Liver (tissue), 9 donors: Measurements from ENCODE around the gene DTNA. TPM values are rescaled to one million over a fixed set of nuclear protein-coding genes. Genes with fewer than 3 reads are reported as not detected.

Experiments
- DNase-seq: peaks from one replicate; pipeline ENCODE4 v3.0.0-alpha.2; 2017; ENCODE audit warnings: low spot score
- H3K27ac ChIP-seq, 2 donors: one replicate each; pipeline ENCODE4 v1.7.0; 2013; ENCODE audit warnings: inconsistent platforms in 2 of 2, low read length in 2 of 2, control low read depth in 1 of 2, low read depth in 1 of 2, mild to moderate bottlenecking in 1 of 2
- H3K27me3 ChIP-seq, 4 donors: one replicate each; pipeline versions ENCODE4 v1.6.1 to v1.7.0; 2013; ENCODE audit warnings: low read length in 3 of 4, inconsistent platforms in 1 of 4, mild to moderate bottlenecking in 1 of 4, moderate library complexity in 1 of 4; ENCODE audit not compliant: control insufficient read depth in 4 of 4, insufficient read depth in 4 of 4
- H3K36me3 ChIP-seq, 4 donors: one replicate each; pipeline versions ENCODE4 v1.6.1 to v1.7.0; 2013; ENCODE audit warnings: low read length in 3 of 4, mild to moderate bottlenecking in 3 of 4, low read depth in 1 of 4, moderate library complexity in 1 of 4; ENCODE audit not compliant: control insufficient read depth in 4 of 4, insufficient read depth in 3 of 4
- H3K4me1 ChIP-seq, 4 donors: one replicate each; pipeline versions ENCODE4 v1.6.1 to v1.7.0; 2013; ENCODE audit warnings: low read length in 3 of 4, mild to moderate bottlenecking in 3 of 4, moderate library complexity in 1 of 4; ENCODE audit not compliant: control insufficient read depth in 4 of 4, insufficient read depth in 4 of 4
- H3K4me3 ChIP-seq, 3 donors: one replicate each; pipeline versions ENCODE4 v1.6.1 to v1.7.0; 2013; ENCODE audit warnings: low read length in 3 of 3, control low read depth in 1 of 3, low read depth in 1 of 3, mild to moderate bottlenecking in 1 of 3
- H3K9ac ChIP-seq, 2 donors: one replicate each; pipeline ENCODE4 v1.7.0; 2013; ENCODE audit warnings: low read length in 2 of 2, mild to moderate bottlenecking in 2 of 2, moderate library complexity in 2 of 2, control low read depth in 1 of 2, low read depth in 1 of 2
- H3K9me3 ChIP-seq, 4 donors: one replicate each; pipeline versions ENCODE4 v1.6.1 to v1.7.0; 2013; ENCODE audit warnings: low read length in 3 of 4; ENCODE audit not compliant: control insufficient read depth in 4 of 4
- EGR1 ChIP-seq, 2 donors: IDR thresholded peaks; 2 replicates each; pipeline ENCODE4 v1.6.1; 2016 to 2018; ENCODE audit warnings: antibody characterized with exemption in 2 of 2, low read depth in 2 of 2
- FOXA2 ChIP-seq: IDR thresholded peaks from 2 replicates; pipeline ENCODE4 v1.6.1; 2016; ENCODE audit warnings: antibody characterized with exemption
- GABPA ChIP-seq, 2 donors: IDR thresholded peaks in 1 of 2; conservative IDR thresholded peaks in 1 of 2; 2 replicates each; pipeline ENCODE4 v1.6.1; 2016; ENCODE audit warnings: antibody characterized with exemption in 2 of 2, mild to moderate bottlenecking in 1 of 2, moderate library complexity in 1 of 2
- HNF4A ChIP-seq, 2 donors: conservative IDR thresholded peaks; 2 replicates each; pipeline ENCODE4 v1.6.1; 2016; ENCODE audit warnings: antibody characterized with exemption in 2 of 2, mild to moderate bottlenecking in 2 of 2
- JUND ChIP-seq, 2 donors: IDR thresholded peaks; 2 replicates each; pipeline ENCODE4 v1.6.1; 2016; ENCODE audit warnings: antibody characterized with exemption in 2 of 2
- MAX ChIP-seq: IDR thresholded peaks from 2 replicates; pipeline ENCODE4 v1.6.1; 2016; ENCODE audit warnings: antibody characterized with exemption
- NR2F2 ChIP-seq: IDR thresholded peaks from 2 replicates; pipeline ENCODE4 v1.6.1; 2016; ENCODE audit warnings: antibody characterized with exemption
- RAD21 ChIP-seq, 2 donors: IDR thresholded peaks; 2 replicates each; pipeline ENCODE4 v1.6.1; 2016; ENCODE audit warnings: antibody characterized with exemption in 2 of 2, mild to moderate bottlenecking in 2 of 2
- TAF1 ChIP-seq: conservative IDR thresholded peaks from 2 replicates; pipeline ENCODE4 v1.6.1; 2016; ENCODE audit warnings: antibody characterized with exemption, mild to moderate bottlenecking
- YY1 ChIP-seq: IDR thresholded peaks from 2 replicates; pipeline ENCODE4 v1.6.1; 2016; ENCODE audit warnings: antibody characterized with exemption, mild to moderate bottlenecking
- ZBTB33 ChIP-seq: IDR thresholded peaks from 2 replicates; pipeline ENCODE4 v1.6.1; 2016; ENCODE audit warnings: antibody characterized with exemption
- polyA plus RNA-seq, 2 donors: library from polyadenylated mRNA; stranded (reverse) in 1 of 2; unstranded in 1 of 2; fragments of 200-250 nt in 1 of 2; fragments of >200 nt in 1 of 2; fragmentation: Nextera tagmentation in 1 of 2; extraction: Ambion mirVana in 1 of 2; gene quantifications; one replicate each; pipeline versions ENCODE4 v1.2.1 to v1.2.3, GENCODE V29; 2013 to 2015
- total RNA-seq, 2 donors: library from RNA; depleted of rRNA; stranded (reverse); fragments of >200 nt; gene quantifications; one replicate each; pipeline ENCODE4 v1.2.3, GENCODE V29; 2014
- TF ChIP-seq, protein P1 (sequence below): IDR thresholded peaks from 2 replicates; pipeline ENCODE4 v1.6.1; 2016; ENCODE audit warnings: antibody characterized with exemption
- TF ChIP-seq, protein P2 (sequence below): fragments of 150-350 bp; IDR thresholded peaks from 2 replicates; pipeline ENCODE4 v1.5.1; 2017; ENCODE audit warnings: improper control_type of control experiment, low read depth, low read length; ENCODE audit not compliant: missing input control
- donor health status: healthy.
- donor health status: healthy.
- donor health status: healthy.
- donor health status: healthy.
- donor health status: healthy.

Gene DTNA
- total and polyA plus RNA-seq, 4 donors: 0.33 to 3.2 (median 1.4) TPM

GRCh38 chr18:34892379-34892778, 182.3 kb downstream of the DTNA start (continued):
- TF ChIP-seq MAX: no peak
- no peak for TF ChIP-seq EGR1 (IDR thresholded peaks at IDR 0.05; ENCODE audit: low read depth in 2 of 2)
- no peak for TF ChIP-seq FOXA2
- no peak for TF ChIP-seq NR2F2
- TF ChIP-seq HNF4A (conservative IDR thresholded peaks at IDR 0.05): no peak
- TF ChIP-seq ZBTB33: no peak
- no peak for TF ChIP-seq RAD21 (IDR thresholded peaks at IDR 0.05)
- no peak for TF ChIP-seq TAF1
- no peak for TF ChIP-seq JUND (IDR thresholded peaks at IDR 0.05)

GRCh38 chr18:34893239-34893638, 183.1 kb downstream of the DTNA start:
- TF ChIP-seq MAX (no peak), GABPA (IDR thresholded peaks at IDR 0.05 in 1 of 2, conservative IDR thresholded peaks at IDR 0.05 in 1 of 2) (no peak), EGR1 (IDR thresholded peaks at IDR 0.05; ENCODE audit: low read depth in 2 of 2) (no peak), TAF1 (no peak), RAD21 (IDR thresholded peaks at IDR 0.05) (no peak), ZBTB33 (no peak), YY1 (no peak)
- TF ChIP-seq, protein P1, sequence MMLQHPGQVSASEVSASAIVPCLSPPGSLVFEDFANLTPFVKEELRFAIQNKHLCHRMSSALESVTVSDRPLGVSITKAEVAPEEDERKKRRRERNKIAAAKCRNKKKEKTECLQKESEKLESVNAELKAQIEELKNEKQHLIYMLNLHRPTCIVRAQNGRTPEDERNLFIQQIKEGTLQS: no peak
- TF ChIP-seq, protein P2, sequence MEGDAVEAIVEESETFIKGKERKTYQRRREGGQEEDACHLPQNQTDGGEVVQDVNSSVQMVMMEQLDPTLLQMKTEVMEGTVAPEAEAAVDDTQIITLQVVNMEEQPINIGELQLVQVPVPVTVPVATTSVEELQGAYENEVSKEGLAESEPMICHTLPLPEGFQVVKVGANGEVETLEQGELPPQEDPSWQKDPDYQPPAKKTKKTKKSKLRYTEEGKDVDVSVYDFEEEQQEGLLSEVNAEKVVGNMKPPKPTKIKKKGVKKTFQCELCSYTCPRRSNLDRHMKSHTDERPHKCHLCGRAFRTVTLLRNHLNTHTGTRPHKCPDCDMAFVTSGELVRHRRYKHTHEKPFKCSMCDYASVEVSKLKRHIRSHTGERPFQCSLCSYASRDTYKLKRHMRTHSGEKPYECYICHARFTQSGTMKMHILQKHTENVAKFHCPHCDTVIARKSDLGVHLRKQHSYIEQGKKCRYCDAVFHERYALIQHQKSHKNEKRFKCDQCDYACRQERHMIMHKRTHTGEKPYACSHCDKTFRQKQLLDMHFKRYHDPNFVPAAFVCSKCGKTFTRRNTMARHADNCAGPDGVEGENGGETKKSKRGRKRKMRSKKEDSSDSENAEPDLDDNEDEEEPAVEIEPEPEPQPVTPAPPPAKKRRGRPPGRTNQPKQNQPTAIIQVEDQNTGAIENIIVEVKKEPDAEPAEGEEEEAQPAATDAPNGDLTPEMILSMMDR: no peak
- Histone ChIP-seq H3K9ac (no peak overlapping the region), H3K4me1 (no peaks in the 10 kb centered on the region), H3K9me3 (peaks cover 0 to 7% (median under 1%) of the 10 kb centered on the region in 4 donors), H3K27me3 (no peaks in the 10 kb centered on the region), H3K36me3 (no peaks in the 10 kb centered on the region), H3K4me3 (no peak overlapping the region), H3K27ac (no peak overlapping the region)
- no peak for DNase-seq

GRCh38 chr18:34901299-34901698, 191.2 kb downstream of the DTNA start:
- Histone ChIP-seq H3K9ac (no peak overlapping the region), H3K4me1 (no peaks in the 10 kb centered on the region), H3K4me3 (no peak overlapping the region), H3K36me3 (no peaks in the 10 kb centered on the region), H3K27me3 (no peaks in the 10 kb centered on the region), H3K27ac (no peak overlapping the region), H3K9me3 (no peaks in the 10 kb centered on the region)
- no peak for TF ChIP-seq MAX
- TF ChIP-seq RAD21 (IDR thresholded peaks at IDR 0.05): peak in 1 of 2 donors; percentile 35
- DNase-seq: no peak
